Measurements from ENCODE around the gene PKP4. TPM values are rescaled to one million over a fixed set of nuclear protein-coding genes. Genes with fewer than 3 reads are reported as not detected.

Gene PKP4
- total and polyA plus RNA-seq, 5 experiments from 2014 or later: 0.34 to 25.7 (median 1.5) TPM

DNA sequence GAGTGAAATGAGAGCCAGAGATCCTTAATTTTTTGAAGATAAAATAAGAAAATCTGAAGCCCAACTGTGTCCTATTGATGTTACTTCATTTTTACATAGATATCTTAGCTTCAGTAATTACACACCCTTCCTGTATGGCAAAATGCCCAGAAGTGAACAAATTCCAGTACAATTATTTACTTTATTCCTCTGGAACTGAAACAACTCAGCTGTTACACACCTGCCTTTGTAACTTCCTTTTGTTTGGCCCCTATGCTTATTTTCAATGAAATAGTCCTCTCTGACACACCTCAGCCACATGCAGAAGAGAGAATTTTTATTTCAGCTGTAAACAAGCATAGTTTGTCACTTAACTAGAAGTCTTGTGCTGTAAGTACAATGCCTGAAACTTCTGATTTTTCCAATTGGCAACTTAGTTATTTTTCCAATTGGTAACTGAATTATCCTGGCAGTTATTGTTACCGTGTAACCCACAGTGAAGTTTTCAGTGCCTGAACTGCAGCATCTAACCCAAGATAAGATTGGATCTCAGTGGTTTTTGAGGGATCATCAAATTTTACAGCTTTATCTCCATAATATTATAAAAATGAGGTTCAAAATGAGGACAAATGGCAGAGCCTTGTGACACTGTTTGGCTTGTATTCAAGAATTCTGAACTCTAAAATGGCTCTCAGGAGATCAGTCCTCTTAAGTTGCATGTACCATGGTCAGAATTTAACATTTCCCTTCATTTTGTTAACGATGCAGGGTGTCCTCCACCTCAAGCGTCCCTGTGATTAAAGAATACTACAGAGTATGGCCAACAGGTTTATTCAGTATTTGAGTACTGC, 82.6 kb downstream of the PKP4 start:
- POLR2A ChIA-PET: interaction anchor here (0.6 kb wide), 1 partner anchor 11 kb away, joined by 5 read pairs; no protein-coding TSS in a partner anchor
- Mint-ChIP-seq H3K9me3 (no peaks in the 10 kb centered on the region), H3K27me3 (no peaks in the 10 kb centered on the region), H3K27ac (no peak overlapping the region), H3K4me3 (no peak overlapping the region), H3K4me1 (peaks cover 0 to under 1% (median 0%) of the 10 kb centered on the region in 4 donors), H3K36me3 (peaks cover 0 to 2% (median 2%) of the 10 kb centered on the region in 3 donors)
- no peak for DNase-seq
- no peak for ATAC-seq

DNA sequence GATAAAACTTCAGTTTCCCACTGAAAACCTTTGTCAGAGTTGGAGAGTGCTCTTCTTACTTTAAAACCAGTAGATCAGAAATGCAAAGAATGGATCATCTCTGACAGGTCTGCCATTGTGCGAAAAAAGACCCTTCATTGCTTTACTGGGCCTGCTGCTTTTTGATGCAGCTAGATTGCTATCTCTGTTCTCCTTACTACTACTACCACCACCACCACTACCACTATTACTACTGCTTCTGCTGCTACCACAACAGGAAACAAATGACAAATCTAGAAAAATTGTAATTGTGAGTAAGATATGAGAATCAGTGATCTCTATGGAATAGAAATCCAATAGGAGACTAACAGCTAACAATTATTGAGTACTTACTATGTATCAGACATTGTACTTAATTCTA, 85.8 kb downstream of the PKP4 start:
- Mint-ChIP-seq H3K27ac (no peak overlapping the region), H3K9me3 (no peaks in the 10 kb centered on the region), H3K4me3 (no peak overlapping the region), H3K4me1 (peaks cover 2 to 10% (median 8%) of the 10 kb centered on the region in 4 donors), H3K27me3 (no peaks in the 10 kb centered on the region), H3K36me3 (peaks cover 0 to 5% (median 3%) of the 10 kb centered on the region in 3 donors)
- DNase-seq (no peak), ATAC-seq (no peak)
- POLR2A ChIA-PET: no interaction called here

DNA sequence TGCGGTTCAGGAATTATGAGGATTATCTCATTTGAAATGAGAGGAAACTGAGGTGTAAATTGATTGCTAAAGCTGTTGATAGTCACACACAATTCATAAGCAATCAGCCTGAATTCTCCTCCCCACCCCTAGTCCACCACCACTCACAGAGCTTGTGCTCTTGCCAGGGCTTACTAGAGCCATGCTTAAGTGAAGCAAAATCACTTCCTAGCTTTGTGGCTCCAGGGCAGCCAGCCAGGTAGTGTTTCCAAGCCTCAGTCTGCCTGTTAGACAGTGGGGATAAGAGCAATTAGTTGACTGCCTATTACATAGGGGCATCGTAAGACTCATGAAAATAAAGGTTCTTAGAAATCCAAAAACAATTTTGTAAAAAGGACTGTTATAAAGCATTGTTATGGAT, 87.2 kb downstream of the PKP4 start:
- Mint-ChIP-seq H3K4me1 (peaks cover 2 to 10% (median 8%) of the 10 kb centered on the region in 4 donors), H3K36me3 (peaks cover 5 to 7% (median 7%) of the 10 kb centered on the region in 3 donors), H3K9me3 (no peaks in the 10 kb centered on the region), H3K4me3 (no peak overlapping the region), H3K27me3 (no peaks in the 10 kb centered on the region), H3K27ac (no peak overlapping the region)
- POLR2A ChIA-PET: no interaction called here
- DNase-seq (no peak), ATAC-seq (no peak)

DNA sequence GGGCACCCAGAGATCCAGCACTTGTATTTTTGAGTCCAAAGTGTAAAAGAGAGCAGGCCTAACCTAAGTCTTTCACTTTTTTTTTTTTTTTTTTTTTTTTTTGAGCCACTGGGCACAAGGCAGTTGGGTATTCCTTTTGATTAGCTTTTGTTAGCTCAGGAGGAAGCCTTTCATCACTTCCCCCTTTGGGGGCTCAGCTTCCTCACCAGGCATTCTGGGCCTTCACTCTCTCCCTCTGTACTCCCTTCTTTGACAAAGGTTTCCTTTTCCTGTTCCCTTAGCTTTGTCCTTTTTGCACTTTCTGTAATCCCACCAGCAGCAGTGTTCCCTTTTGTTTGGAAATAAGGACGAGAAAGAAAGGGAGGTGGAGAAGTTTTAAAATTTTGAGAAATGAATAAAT, 88.2 kb downstream of the PKP4 start:
- Mint-ChIP-seq H3K4me3 (no peak overlapping the region), H3K27ac (peak overlapping the region in 2 of 10 donors; percentile 30 to 53), H3K4me1 (peaks cover 2 to 10% (median 8%) of the 10 kb centered on the region in 4 donors), H3K9me3 (no peaks in the 10 kb centered on the region), H3K27me3 (no peaks in the 10 kb centered on the region), H3K36me3 (peaks cover 5 to 7% (median 7%) of the 10 kb centered on the region in 3 donors)
- POLR2A ChIA-PET: no interaction called here
- ATAC-seq: no peak
- no peak for DNase-seq

DNA sequence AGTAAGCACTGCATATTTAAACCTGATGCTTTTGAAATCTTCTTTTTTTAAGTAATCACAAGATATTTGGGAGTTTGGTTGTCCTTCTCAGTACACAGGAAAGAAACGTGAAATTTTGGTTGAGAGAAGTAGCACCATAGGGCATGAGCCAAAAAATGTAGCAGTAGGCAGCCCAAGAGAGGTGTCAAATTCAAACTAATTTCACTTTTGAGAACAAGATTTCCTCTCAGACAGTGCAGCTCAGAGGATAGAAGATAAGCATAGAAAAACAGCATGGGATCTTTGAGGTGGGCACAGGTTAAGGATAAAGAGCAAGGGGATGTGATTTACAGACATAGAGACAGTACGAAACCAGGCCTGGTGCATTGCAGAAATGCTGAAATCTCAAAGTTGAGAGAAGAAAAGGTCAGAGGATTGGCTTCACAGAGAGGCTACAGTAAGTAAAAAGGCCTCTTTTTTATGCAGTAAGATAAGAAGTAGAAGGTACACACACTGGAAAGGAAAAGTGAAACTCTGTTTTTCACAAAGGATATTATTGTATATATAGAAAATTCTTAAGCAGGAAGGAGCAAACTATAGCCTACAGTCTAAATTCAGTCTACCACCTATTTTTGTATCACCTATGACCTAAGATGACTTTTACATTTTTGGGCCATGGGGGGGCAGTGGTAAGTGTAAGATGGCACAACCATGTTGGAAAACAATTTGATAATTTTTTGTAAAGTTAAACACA, 89.8 kb downstream of the PKP4 start:
- H3K4me3 Mint-ChIP-seq: no peak overlapping the region
- no peak for DNase-seq
- POLR2A ChIA-PET: no interaction called here

DNA sequence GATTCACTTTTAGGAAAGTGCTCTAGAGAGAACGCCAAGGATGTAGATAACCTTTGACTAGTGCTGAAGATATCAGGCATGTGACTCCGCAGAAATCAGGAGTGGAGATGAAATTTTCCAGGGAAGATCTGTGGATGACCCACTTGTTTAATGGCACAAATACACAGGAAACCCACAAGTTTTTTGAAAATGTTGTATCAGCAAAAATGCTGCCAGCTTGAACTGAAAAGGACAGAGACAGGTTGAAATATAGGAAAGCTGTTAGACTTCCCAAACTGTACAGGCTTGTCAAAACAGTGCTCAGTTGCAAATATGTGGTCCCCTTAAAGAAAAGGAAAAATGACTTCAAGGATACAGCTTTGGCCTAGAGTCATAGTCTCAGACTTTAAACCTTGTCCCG, 96.5 kb downstream of the PKP4 start:
- no peak for DNase-seq
- POLR2A ChIA-PET: no interaction called here
- ATAC-seq: no peak
- Mint-ChIP-seq H3K27ac (no peak overlapping the region), H3K27me3 (no peaks in the 10 kb centered on the region), H3K4me1 (no peaks in the 10 kb centered on the region), H3K36me3 (peaks cover 0 to 9% (median 3%) of the 10 kb centered on the region in 3 donors), H3K9me3 (no peaks in the 10 kb centered on the region), H3K4me3 (no peak overlapping the region)

More for the DNA sequence above, 89.8 kb downstream of the PKP4 start:
- H3K27ac Mint-ChIP-seq: peak overlapping the region in 7 of 10 donors; percentile 3 to 66 (median 35)
- H3K36me3 Mint-ChIP-seq: peaks cover 5 to 7% (median 7%) of the 10 kb centered on the region in 3 donors
- ATAC-seq: no peak
- H3K27me3 Mint-ChIP-seq: no peaks in the 10 kb centered on the region
- H3K4me1 Mint-ChIP-seq: peaks cover 2 to 10% (median 8%) of the 10 kb centered on the region in 4 donors
- no peaks in the 10 kb centered on the region for H3K9me3 Mint-ChIP-seq

DNA sequence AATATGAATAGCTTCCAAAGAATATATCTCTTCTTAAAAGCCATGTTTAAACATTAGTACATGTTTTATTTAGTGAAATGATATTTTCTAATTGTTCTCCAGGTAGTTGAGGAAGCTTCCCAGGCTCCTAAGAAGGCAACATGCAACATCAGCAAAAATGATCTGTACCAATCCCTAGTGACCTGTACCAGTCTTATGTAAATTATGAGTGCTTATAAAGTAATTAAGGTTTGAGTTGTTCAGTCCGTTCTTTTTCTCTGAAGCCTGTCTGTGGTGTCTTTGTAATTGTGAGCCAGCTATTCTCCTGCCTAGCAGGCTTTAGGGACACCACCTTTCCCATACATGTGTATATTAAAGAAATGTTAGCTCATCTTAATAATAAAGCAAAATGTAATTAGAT, 98.2 kb downstream of the PKP4 start:
- Mint-ChIP-seq H3K4me3 (no peak overlapping the region), H3K27ac (no peak overlapping the region), H3K36me3 (peaks cover 0 to 4% (median 0%) of the 10 kb centered on the region in 3 donors), H3K27me3 (no peaks in the 10 kb centered on the region), H3K9me3 (no peaks in the 10 kb centered on the region), H3K4me1 (no peaks in the 10 kb centered on the region)
- DNase-seq: no peak
- no peak for ATAC-seq
- POLR2A ChIA-PET: no interaction called here

DNA sequence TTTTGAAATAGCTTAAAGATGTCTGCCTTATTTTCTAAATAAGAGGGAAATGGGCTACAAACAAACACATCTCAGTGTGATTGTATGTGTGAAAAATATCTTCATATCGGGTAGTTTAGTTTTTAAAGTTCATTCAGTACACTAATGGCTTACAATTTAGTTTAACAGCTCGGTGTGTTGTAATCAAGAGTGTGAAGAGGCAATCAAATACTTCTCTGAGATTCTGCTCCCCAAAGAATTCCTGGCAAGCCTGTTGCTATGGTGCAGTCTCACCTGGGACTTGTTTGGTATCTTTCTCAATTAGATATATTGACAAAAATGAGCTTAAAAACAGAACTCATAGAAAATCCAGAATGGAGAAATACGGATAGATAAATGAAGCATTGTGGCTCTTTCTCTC, 99.4 kb downstream of the PKP4 start:
- Mint-ChIP-seq H3K4me3 (no peak overlapping the region), H3K4me1 (no peaks in the 10 kb centered on the region), H3K36me3 (peaks cover 0 to 4% (median 0%) of the 10 kb centered on the region in 3 donors), H3K27me3 (no peaks in the 10 kb centered on the region), H3K9me3 (no peaks in the 10 kb centered on the region), H3K27ac (no peak overlapping the region)
- POLR2A ChIA-PET: no interaction called here
- no peak for DNase-seq
- ATAC-seq: no peak

DNA sequence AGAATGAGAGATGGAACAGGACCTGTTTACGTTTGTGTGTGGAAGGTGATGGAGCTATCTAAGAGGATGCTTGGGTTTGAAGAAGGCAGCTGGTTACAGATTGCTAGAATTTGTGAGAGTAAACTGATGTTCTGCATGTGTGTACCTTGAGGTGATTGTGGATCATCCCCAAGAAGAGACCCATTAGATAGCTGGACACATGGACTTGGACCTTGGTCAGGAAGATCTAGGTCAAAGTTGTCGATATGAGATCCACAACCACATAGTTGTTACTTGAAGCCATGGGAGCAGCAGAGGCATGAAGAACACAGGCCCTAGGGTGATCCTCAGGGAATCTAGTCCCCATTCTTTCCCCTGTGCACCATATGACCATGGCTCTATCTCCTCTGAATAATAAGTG, 101.0 kb downstream of the PKP4 start:
- Mint-ChIP-seq H3K27ac (no peak overlapping the region), H3K4me1 (no peaks in the 10 kb centered on the region), H3K4me3 (no peak overlapping the region), H3K9me3 (no peaks in the 10 kb centered on the region), H3K27me3 (no peaks in the 10 kb centered on the region), H3K36me3 (peaks cover 0 to 4% (median 0%) of the 10 kb centered on the region in 3 donors)
- ATAC-seq: no peak
- DNase-seq: no peak
- POLR2A ChIA-PET: no interaction called here

DNA sequence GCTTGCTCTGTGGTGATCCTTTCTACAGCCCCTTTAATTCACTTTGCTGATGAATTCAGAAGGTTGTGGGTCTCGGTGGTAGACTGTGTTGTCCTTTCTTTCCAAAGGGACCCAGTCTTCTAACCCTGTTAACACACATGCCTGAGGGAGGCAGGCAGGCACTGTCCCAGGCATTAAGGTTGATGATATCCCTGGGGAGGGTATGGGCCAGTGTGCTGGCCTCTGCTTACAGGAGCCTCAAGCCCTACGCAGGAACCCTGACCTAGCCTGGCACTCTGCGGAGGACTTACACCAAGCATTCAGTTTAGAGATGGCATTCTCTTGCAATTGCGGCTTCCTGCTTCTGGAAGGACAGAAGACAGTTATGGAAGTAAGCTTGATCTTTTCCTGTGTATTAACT, 102.5 kb downstream of the PKP4 start:
- Mint-ChIP-seq H3K4me3 (no peak overlapping the region), H3K4me1 (no peaks in the 10 kb centered on the region), H3K36me3 (peaks cover 0 to 4% (median 0%) of the 10 kb centered on the region in 3 donors), H3K27me3 (no peaks in the 10 kb centered on the region), H3K27ac (no peak overlapping the region), H3K9me3 (no peaks in the 10 kb centered on the region)
- POLR2A ChIA-PET: no interaction called here
- ATAC-seq (no peak), DNase-seq (no peak)

DNA sequence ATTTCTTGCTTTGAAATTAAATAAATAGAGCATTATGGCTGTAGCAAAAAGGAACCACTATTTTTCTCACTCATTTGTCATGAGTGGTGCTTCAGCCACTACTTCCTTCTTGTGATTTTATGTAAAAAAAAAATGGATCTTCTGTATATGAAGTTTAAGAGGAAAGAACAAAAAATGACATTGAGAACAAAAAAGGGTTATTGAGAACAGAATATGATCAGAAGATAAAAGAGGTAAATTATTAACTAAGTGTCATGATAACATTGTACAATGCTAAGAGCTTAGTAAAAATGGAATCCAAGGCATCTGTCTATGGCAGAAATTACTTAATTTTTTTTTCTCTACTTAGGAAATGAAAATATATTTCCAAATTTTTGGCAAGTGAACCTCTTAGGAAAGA, 103.5 kb downstream of the PKP4 start:
- Mint-ChIP-seq H3K4me1 (no peaks in the 10 kb centered on the region), H3K27me3 (no peaks in the 10 kb centered on the region), H3K9me3 (no peaks in the 10 kb centered on the region), H3K27ac (no peak overlapping the region), H3K4me3 (no peak overlapping the region), H3K36me3 (peaks cover 0 to 4% (median 0%) of the 10 kb centered on the region in 3 donors)
- ATAC-seq (no peak), DNase-seq (no peak)
- POLR2A ChIA-PET: no interaction called here

DNA sequence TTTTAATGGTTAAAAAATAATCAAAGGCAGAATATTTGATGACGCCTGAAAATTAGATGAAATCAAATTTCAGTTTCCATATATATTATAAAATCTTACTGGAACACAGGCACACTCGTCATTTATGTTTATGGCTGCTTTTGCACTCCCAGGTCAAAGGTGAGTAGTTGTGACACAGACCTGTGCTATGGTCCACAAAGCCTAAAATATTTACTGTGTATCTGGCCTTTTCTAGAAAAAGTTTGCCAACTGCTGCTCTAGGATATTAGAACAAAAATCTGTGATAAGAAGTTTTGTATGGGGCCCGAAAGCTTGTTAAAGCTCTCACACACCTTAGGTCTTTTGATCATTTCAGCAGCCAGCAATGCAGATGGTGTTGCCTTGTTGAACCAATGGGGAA, 104.3 kb downstream of the PKP4 start:
- ATAC-seq (no peak), DNase-seq (no peak)
- Mint-ChIP-seq H3K9me3 (no peaks in the 10 kb centered on the region), H3K4me1 (no peaks in the 10 kb centered on the region), H3K4me3 (no peak overlapping the region), H3K36me3 (peaks cover 0 to 3% (median 0%) of the 10 kb centered on the region in 3 donors), H3K27ac (no peak overlapping the region), H3K27me3 (no peaks in the 10 kb centered on the region)
- POLR2A ChIA-PET: no interaction called here

DNA sequence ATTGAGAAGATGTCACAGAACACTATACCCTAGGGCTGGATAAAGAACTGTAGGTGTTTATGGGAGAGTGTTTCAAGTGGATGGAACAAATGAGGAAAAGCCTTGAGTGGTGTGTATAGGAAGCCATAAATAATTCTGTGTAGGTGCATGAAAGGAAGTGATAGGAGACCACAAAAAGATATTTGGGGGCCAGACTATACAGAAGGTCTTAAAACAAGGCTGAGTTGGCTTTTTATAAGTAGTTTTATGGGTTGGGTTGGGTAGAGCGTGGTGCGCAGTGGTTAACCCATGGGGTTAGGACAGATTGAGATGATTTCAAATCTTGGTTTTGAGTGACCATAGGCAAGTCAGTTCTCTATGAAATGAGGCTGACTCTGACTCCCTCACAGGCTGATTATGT, 110.5 kb downstream of the PKP4 start:
- POLR2A ChIA-PET: no interaction called here
- no peak overlapping the region for H3K27ac Mint-ChIP-seq
- ATAC-seq (no peak), DNase-seq (no peak)
- peaks cover 0 to 3% (median 0%) of the 10 kb centered on the region in 5 donors for H3K27me3 Mint-ChIP-seq
- H3K36me3 Mint-ChIP-seq: peaks cover 0 to 22% (median 17%) of the 10 kb centered on the region in 3 donors
- peaks cover 4 to 27% (median 12%) of the 10 kb centered on the region in 9 donors for H3K9me3 Mint-ChIP-seq
- no peak overlapping the region for H3K4me3 Mint-ChIP-seq
- no peaks in the 10 kb centered on the region for H3K4me1 Mint-ChIP-seq
